ENCODE measurements around the gene LTC4S. TPM values are rescaled to one million over a fixed set of nuclear protein-coding genes. Genes with fewer than 3 reads are reported as not detected.
A peak's percentile ranks its signal among the peaks of the same experiment; 100 is the strongest.

LTC4S gene
- total RNA-seq, 1 experiment from 2014 or later: 2.6 TPM

DNA sequence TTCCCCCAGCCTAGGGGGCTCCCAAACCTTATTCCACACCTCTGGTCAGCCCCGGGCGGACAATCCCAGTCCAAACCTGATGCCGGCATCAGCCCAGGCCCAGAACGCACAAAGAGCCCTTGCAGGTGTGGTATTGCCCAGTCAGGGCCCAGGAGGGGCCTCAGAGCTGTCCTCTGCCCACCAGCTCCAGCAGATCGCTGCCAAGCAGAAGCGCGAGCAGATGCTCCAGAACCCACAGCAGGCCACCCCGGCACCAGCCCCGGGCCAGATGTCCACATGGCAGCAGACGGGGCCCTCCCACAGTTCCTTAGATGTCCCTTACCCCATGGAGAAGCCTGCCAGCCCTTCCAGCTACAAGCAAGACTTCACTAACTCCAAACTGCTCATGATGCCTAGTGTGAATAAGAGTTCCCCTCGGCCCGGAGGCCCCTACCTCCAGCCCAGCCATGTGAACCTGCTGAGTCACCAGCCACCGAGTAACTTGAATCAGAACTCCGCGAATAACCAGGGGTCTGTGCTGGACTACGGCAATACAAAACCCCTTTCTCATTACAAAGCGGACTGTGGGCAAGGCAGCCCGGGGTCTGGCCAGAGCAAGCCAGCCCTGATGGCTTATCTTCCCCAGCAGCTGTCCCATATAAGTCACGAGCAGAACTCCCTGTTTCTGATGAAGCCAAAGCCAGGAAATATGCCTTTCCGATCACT is 27.6 kb upstream of the LTC4S start:
- Mint-ChIP-seq H3K9me3 (no peaks in the 10 kb centered on the region), H3K27me3 (ENCODE audit: low read depth) (no peaks in the 10 kb centered on the region), H3K36me3 (peaks cover 45% of the 10 kb centered on the region), H3K4me1 (peaks cover 26% of the 10 kb centered on the region), H3K27ac (peak overlapping the region; percentile 79), H3K4me3 (no peak overlapping the region)
- ChIA-PET CTCF (interaction anchor here (0.7 kb wide), 2 partner anchors 28 to 1091 kb away, joined by 3 to 5 read pairs; no protein-coding TSS in a partner anchor), POLR2A (no interaction called here)
- DNase-seq (ENCODE audit: low spot score) (no peak), ATAC-seq (no peak)
- TF ChIP-seq EMX1 (CRISPR knock-in tag; IDR thresholded peaks at IDR 0.05) (no peak), CBFB (CRISPR knock-in tag; IDR thresholded peaks at IDR 0.05; ENCODE audit: low read depth) (no peak), ATF3 (CRISPR knock-in tag; conservative IDR thresholded peaks at IDR 0.05) (no peak), ZNF232 (CRISPR knock-in tag; IDR thresholded peaks at IDR 0.05) (no peak), NFYB (CRISPR knock-in tag; conservative IDR thresholded peaks at IDR 0.05; ENCODE audit: low read depth) (no peak)
- TF ChIP-seq, protein P1, sequence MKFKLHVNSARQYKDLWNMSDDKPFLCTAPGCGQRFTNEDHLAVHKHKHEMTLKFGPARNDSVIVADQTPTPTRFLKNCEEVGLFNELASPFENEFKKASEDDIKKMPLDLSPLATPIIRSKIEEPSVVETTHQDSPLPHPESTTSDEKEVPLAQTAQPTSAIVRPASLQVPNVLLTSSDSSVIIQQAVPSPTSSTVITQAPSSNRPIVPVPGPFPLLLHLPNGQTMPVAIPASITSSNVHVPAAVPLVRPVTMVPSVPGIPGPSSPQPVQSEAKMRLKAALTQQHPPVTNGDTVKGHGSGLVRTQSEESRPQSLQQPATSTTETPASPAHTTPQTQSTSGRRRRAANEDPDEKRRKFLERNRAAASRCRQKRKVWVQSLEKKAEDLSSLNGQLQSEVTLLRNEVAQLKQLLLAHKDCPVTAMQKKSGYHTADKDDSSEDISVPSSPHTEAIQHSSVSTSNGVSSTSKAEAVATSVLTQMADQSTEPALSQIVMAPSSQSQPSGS (CRISPR knock-in tag; IDR thresholded peaks at IDR 0.05; ENCODE audit: borderline replicate concordance, low read depth): no peak

DNA sequence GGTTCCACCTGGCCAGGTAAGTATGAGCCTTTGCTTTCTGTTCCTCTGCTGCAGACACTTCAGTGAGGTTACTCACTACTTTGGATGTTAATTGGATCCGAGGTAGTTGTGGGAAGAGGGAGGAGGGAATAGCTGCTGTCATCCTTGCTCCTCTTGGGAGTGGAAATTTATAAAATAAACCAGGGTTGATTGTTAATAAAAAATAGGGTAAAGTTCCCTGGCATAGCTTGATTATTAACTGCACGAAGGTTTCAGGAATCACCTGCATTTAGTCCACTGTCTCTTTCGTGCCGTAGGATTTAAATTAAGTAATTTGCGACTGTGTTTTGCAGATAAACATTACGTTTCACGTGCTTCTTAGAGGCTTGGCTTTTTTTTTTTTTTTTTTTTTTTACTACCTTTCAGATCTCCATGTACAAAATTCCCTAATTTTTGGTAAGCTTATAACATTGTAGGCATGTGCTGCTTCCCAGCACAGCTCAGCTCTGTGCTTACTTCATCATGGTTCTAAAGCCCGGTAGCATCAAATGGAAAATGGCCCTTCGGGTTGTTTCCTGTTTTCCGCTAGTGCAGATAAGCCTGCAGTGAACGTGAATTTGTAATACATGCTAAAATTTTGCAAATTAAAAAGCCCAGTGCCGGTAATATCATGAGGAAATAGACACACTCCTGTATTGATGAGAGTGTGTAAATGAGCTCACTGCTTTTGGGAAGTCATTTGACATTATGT is 26.9 kb upstream of the LTC4S start:
- POLR2A ChIA-PET: no interaction called here
- no peak for ATAC-seq
- TF ChIP-seq FOXP4 (CRISPR knock-in tag; IDR thresholded peaks at IDR 0.05) (no peak), ZNF219 (CRISPR knock-in tag; IDR thresholded peaks at IDR 0.05; ENCODE audit: borderline replicate concordance) (no peak)
- TF ChIP-seq, protein P2, sequence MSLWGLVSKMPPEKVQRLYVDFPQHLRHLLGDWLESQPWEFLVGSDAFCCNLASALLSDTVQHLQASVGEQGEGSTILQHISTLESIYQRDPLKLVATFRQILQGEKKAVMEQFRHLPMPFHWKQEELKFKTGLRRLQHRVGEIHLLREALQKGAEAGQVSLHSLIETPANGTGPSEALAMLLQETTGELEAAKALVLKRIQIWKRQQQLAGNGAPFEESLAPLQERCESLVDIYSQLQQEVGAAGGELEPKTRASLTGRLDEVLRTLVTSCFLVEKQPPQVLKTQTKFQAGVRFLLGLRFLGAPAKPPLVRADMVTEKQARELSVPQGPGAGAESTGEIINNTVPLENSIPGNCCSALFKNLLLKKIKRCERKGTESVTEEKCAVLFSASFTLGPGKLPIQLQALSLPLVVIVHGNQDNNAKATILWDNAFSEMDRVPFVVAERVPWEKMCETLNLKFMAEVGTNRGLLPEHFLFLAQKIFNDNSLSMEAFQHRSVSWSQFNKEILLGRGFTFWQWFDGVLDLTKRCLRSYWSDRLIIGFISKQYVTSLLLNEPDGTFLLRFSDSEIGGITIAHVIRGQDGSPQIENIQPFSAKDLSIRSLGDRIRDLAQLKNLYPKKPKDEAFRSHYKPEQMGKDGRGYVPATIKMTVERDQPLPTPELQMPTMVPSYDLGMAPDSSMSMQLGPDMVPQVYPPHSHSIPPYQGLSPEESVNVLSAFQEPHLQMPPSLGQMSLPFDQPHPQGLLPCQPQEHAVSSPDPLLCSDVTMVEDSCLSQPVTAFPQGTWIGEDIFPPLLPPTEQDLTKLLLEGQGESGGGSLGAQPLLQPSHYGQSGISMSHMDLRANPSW (CRISPR knock-in tag; conservative IDR thresholded peaks at IDR 0.05; ENCODE audit: low read depth): no peak
- TF ChIP-seq, protein P3, sequence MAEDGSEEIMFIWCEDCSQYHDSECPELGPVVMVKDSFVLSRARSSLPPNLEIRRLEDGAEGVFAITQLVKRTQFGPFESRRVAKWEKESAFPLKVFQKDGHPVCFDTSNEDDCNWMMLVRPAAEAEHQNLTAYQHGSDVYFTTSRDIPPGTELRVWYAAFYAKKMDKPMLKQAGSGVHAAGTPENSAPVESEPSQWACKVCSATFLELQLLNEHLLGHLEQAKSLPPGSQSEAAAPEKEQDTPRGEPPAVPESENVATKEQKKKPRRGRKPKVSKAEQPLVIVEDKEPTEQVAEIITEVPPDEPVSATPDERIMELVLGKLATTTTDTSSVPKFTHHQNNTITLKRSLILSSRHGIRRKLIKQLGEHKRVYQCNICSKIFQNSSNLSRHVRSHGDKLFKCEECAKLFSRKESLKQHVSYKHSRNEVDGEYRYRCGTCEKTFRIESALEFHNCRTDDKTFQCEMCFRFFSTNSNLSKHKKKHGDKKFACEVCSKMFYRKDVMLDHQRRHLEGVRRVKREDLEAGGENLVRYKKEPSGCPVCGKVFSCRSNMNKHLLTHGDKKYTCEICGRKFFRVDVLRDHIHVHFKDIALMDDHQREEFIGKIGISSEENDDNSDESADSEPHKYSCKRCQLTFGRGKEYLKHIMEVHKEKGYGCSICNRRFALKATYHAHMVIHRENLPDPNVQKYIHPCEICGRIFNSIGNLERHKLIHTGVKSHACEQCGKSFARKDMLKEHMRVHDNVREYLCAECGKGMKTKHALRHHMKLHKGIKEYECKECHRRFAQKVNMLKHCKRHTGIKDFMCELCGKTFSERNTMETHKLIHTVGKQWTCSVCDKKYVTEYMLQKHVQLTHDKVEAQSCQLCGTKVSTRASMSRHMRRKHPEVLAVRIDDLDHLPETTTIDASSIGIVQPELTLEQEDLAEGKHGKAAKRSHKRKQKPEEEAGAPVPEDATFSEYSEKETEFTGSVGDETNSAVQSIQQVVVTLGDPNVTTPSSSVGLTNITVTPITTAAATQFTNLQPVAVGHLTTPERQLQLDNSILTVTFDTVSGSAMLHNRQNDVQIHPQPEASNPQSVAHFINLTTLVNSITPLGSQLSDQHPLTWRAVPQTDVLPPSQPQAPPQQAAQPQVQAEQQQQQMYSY (CRISPR knock-in tag; IDR thresholded peaks at IDR 0.05): no peak
- H3K27me3 Mint-ChIP-seq (ENCODE audit: low read depth): no peaks in the 10 kb centered on the region
- H3K4me3 Mint-ChIP-seq: no peak overlapping the region
- CTCF ChIA-PET: interaction anchor here (0.7 kb wide), 2 partner anchors 28 to 1090 kb away, joined by 3 to 5 read pairs; no protein-coding TSS in a partner anchor
- peaks cover 51% of the 10 kb centered on the region for H3K36me3 Mint-ChIP-seq
- DNase-seq (ENCODE audit: low spot score): no peak
- H3K27ac Mint-ChIP-seq: peak overlapping the region; percentile 79
- H3K9me3 Mint-ChIP-seq: no peaks in the 10 kb centered on the region
- H3K4me1 Mint-ChIP-seq: peaks cover 23% of the 10 kb centered on the region
